HG02885 (cell line): Measurements from ENCODE around the gene ADAM22.
A peak's percentile ranks its signal among the peaks of the same experiment; 100 is the strongest.

Source experiments
- ATAC-seq: cut with Tn5 transposase; IDR thresholded peaks from one replicate; pipeline ENCODE4 v1.9.1; 2021; ENCODE audit warnings: mild to moderate bottlenecking; ENCODE audit not compliant: unreplicated experiment, poor library complexity

ADAM22 gene

GRCh38 chr7:88092676-88092999, 158.6 kb downstream of the ADAM22 start:
- ATAC-seq, result no peak

GRCh38 chr7:88101769-88102168, 167.7 kb downstream of the ADAM22 start:
- no peak for ATAC-seq

DNA sequence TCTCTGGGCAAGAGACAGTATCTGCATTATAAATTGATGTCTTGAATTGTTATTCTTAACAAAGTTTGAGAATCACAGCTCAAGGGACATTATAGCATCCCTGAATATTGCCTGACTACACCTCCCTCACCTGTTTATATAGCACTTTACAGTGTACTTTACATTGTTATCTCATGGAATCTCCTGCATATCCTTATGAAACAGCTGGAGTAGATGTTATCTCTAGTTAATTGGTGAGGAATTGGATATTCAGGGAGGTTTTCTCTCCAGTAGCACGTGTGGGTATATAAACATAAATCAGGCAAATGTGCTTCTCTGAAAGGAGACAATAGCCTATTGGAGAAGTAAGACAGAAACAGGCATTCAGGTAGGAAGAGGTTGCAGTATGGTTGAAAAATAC, 168.6 kb downstream of the ADAM22 start:
- ATAC-seq, result no peak

GRCh38 chr7:88104732-88105131, 170.7 kb downstream of the ADAM22 start:
- no peak for ATAC-seq

- ATAC-seq, result no peak
Measured at GRCh38 chr7:88105231-88105630, 171.2 kb downstream of the ADAM22 start.

DNA sequence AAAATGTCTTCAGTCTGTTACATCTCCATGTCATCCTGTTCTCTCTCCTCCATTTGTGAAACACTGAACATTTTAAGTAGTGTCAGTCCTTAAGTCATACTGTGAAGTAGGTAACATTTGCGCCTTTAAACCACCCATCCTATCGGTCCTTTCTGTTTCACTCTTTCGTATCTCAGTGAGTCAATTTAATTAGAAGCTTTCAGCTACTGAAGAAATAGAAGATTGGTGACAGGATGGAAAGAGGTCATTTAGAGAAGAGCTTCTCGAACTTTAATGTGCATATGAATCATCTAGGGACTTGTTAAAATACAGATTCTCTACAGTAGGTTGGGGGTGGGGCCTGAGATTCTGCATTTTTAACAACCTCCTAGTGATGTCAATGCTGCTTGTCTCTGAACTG, 172.4 kb downstream of the ADAM22 start:
- ATAC-seq, result no peak

DNA sequence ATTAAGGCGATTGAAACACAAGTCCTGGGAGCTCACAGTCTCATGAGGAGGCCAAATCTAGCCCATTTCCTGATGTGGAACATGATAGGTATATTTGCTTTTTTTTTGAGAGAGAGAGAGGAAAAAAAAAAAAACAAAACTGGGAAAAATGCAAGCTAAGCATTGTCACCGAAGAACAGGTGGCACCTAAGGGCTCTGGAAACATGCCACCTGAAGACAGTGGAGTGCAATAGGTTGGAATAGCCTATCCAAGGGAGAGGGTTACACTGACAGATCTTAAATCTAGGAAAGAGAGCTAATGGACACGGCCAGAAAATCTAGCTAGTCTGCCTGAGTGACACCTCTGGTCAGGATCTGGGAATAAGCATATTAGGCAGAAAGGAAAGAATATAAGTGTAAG, 175.6 kb downstream of the ADAM22 start:
- no peak for ATAC-seq

DNA sequence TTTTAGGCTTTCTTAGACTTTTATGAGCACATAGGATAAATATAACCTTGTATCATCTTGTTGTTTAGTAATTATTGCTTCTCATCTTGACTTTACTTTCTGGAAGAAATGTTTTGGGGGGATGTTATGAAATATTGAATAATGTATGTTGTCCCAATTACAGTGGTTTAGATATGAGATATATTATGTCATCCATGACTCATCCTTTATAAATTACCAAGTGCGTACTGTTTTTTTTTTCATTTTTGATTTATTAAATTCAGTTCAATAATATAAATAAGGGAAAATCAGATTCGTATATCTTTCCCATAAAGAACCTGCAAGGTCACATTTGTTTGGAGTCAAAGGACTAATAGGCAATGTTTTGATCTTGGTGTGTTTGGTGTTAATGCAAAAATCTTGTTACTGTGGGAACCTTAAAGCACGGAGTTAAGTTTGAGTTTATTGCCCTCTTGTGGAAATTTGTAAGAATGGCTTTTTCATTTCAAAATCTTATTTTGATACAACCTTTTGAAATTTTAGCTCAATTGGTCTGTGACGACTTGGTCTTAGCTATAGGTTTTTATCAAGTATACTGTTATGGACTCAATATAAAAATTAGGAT, 177.2 kb downstream of the ADAM22 start:
- ATAC-seq, result peak; percentile 68

DNA sequence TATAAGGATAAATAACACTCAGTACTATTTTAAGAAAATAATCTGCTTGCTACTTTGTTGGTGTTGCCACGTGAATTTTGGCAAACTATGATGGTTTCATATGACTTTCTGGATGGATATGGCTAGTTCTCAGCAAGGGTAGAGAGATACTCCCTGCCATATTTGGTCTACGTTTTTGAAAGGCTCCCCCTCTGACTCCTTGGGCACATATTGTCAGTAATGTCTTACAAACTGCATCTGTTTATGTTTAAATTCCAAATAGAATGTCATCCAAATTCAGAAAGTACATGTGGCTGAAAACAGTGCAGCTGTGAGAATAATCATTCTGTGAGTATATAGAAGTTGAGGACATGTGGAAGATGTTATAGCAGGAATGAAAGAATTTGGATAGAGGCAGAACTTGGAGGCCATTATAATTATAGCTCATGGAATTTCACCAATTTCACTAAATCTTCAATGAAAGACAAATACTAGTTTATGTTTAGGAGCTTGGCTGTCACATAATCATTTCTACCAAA, 178.0 kb downstream of the ADAM22 start:
- no peak for ATAC-seq

DNA sequence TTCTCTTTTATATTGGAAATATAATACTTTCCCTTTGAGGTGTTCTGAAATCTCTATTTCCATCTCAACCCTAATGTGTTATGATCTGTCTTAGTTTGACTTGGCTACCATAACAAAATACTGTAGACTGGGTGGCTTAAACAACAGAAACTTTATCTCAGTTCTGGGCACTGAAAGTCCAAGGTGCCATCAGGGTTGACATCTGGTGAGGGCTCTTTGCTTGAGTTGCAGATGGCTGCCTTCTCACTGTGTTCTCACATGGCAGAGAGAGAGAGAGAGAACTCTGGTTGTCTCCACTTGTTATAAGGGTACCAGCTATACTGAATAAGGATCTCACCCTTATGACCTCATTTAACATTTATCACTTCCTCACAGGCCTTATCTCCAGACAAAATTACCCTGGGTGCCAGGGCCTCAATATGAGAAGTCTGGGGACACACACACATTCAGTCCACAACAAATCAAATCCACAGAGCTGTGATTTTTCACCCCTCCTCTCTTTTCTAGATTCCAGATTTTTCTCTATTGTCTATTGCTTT, 181.3 kb downstream of the ADAM22 start:
- ATAC-seq, result no peak

DNA sequence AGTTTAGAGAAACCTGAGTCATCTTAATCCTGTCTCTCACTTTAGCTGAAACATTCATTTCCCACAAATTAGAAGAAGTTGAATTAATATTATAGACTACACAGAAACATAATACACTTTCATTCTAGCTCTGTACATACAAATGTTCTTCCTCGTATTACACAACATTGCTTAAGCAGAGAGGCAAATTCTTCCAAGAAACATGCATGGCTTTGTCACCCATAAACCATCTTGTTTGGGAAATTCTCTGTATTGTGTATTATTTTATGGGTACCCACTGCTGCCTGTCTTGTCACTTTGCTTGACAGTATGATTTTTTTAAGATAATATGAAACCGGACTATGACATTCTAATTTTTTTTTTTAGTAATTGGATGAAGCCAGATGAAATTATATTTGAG, 181.8 kb downstream of the ADAM22 start:
- no peak for ATAC-seq

GRCh38 chr7:88116235-88116795, 182.3 kb downstream of the ADAM22 start:
- no peak for ATAC-seq

DNA sequence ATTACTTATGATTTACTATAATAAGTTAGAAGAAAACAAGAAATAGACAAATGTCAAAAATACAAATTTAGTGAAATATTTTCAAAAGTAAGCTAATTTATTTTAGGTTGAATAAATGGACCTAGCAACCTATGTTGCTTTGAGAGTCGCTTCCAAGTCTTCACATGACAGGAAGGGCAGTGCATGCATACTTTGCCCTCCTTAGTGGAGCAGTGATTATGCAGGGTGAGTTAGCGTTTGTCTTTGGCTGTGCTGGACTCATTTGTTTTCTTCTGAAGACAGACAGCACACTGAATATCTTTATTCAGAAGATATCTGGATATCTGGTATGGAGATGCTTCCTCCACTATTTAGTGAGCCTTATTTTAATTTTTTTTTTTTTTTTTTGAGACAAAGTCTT, 183.3 kb downstream of the ADAM22 start:
- ATAC-seq, result no peak

GRCh38 chr7:88121335-88121734, 187.3 kb downstream of the ADAM22 start:
- no peak for ATAC-seq

DNA sequence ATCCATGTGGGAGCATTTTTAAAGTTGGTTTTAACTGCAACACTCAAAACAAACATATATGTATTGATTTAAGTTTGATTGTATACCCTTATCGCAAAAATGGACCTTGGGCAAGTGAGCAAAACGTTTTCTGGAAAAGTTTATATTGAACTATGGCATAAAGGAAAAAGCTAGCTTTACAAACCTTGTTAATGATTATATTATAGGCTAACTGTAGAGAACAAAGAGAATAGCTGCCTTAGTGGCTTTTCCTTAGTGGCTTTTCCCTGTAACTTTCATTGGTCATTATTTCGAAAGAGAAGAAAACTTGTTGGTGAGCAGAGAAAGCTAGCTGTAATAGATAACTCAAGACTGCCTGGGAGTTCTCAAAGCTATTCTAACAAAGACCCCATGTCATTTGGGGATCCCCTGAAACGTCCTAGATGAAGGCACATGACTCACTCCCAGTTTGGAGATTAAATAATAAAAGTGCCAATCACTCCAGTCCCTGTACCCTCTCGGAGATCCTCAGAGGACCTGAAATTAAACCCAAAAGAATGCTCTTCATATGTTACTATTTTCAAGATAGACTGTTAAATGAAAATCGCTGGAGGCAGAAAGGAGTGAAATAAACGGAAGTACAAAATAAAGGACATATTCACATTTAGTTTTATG, 193.7 kb downstream of the ADAM22 start:
- ATAC-seq, result no peak

GRCh38 chr7:88132725-88133124, 198.7 kb downstream of the ADAM22 start:
- ATAC-seq, result peak; percentile 88

DNA sequence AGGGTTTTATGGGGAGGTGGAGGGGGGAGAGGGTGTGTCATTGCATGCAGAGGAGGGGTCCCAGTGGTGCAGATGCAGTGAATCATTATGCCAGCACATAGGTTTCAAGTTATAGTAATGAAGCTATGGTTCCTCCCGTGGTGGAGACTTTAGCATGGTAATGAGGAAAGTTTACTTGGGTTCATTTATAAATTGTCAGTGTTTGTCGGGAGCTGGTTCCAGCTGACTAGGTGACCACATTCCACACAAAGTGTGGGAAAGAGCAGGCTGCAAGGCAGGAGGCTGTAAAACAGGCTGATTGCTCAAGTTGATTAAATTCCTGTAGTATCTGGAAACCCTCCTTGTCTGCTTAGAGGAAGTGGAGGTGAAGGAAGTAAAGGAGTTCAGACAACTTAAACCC, 206.9 kb downstream of the ADAM22 start:
- no peak for ATAC-seq

DNA sequence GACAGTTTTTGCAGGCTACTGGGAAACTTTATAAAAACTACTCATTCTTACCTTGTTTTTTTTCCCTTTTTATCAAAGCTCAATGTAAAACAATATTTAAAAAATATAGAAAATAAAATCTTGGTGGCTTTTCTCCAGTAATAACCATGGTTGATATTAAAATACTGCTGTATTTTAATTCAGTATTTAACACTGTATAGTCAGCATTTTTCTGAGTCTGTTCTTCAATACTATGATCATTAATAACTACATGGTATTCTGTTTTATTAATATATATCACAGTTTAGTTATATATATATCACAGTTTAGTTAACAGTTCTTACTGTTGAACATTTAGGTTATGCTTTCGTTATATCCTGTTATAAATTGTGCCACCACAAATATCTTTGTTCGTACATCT, 207.4 kb downstream of the ADAM22 start:
- ATAC-seq, result no peak

DNA sequence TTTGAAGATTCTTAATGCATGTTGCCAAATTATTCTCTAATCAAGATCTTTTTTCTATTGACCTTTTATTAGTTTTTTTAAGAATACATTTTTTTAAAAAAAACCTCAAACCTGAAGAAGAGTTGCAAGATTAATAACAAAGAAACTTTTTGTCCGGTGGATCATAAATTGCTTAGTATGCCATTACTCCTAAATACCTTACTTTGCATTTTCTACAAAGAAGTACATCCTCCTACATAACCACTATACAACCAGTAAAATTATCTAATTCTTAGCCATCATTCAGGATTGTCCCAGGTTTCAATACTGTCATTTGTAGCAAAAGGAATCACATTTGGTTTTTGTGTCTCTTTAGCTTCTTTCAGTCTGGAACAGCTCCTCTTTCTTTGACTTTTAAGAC, 207.9 kb downstream of the ADAM22 start:
- no peak for ATAC-seq

GRCh38 chr7:88146616-88147015, 212.6 kb downstream of the ADAM22 start:
- no peak for ATAC-seq

DNA sequence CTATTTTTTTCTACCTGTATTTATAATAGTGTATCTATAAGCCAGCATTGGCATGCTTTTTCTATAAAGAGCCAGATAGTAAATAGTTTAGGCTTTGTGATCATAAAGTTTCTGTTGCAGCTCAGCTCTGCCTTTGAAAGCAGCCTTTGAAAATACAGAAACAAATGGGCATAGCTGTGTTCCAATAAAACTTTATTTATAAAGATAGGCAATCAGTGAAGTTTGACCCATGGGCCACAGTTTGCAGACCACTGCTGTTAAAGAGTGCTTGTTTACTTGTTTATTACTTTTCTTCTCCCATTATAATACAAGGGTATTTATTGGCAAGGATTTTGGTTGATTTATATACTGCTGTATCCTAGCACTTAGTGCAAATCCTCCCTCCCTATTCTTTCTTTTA, 213.3 kb downstream of the ADAM22 start:
- no peak for ATAC-seq

- ATAC-seq, result no peak
Measured at GRCh38 chr7:88147949-88148348, 213.9 kb downstream of the ADAM22 start.
